Neural crest cell (in vitro differentiated cells): ENCODE data around the gene NFIA. TPM values are rescaled to one million over a fixed set of nuclear protein-coding genes. Genes with fewer than 3 reads are reported as not detected.

Source experiments
- DNase-seq: peaks from one replicate; pipeline ENCODE4 v3.0.0; 2021; ENCODE audit warnings: low read depth, mixed read lengths, low spot score
- H3K27ac Mint-ChIP-seq: one replicate; pipeline ENCODE4 v1.8.0; 2021; ENCODE audit warnings: mild to moderate bottlenecking, mixed read lengths; ENCODE audit not compliant: unreplicated experiment
- H3K27me3 Mint-ChIP-seq: 2 replicates; pipeline ENCODE4 v1.8.0; 2021; ENCODE audit warnings: low read depth, mild to moderate bottlenecking, mixed read lengths
- H3K36me3 Mint-ChIP-seq: 2 replicates; pipeline ENCODE4 v1.8.0; 2021; ENCODE audit warnings: low read depth, mild to moderate bottlenecking, mixed read lengths
- H3K4me1 Mint-ChIP-seq: 2 replicates; pipeline ENCODE4 v1.8.0; 2021; ENCODE audit warnings: mixed read lengths
- H3K4me3 Mint-ChIP-seq: one replicate; pipeline ENCODE4 v1.8.0; 2021; ENCODE audit warnings: mild to moderate bottlenecking, mixed read lengths
- H3K9me3 Mint-ChIP-seq: 2 replicates; pipeline ENCODE4 v1.8.0; 2021; ENCODE audit warnings: mixed read lengths
- CTCF ChIP-seq: fragments of 200-600 bp; sonication (generic); conservative IDR thresholded peaks from 2 replicates; pipeline ENCODE4 v1.5.0; 2021; ENCODE audit warnings: antibody characterized with exemption, mild to moderate bottlenecking
- total RNA-seq: library from RNA; stranded (reverse); gene quantifications from 2 replicates; pipeline ENCODE4 v1.2.1, GENCODE V29; 2021

NFIA gene
- total RNA-seq, 1 donor from 2014 or later, result 3.4 TPM

DNA sequence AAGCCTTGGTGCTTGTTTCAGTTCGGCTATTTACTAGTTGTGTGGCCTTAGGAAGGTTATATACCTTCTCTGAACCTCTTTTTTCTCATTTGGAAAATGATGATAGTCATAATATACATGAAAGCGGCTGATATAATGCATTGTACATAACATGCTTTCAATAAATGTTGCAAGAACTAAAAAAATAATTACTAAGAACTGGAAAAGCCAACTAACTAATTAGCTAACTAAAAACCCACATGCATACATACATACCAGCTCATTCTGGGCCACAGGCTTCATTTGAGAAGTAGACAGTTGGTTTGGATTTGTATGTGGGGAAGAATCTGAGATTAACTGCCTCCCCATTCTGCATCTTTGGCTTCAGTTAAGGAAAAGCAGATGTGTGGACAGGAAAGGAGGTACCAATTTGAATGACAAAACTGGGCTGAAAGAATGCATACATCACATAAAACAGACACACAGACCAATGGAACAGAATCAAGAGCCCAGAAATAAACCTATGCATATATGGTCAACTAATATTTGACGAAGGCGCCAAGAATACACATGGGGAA, 424.7 kb downstream of the NFIA start:
- no peak overlapping the region for H3K4me3 Mint-ChIP-seq
- no peak for TF ChIP-seq CTCF

More for the DNA sequence above, 424.7 kb downstream of the NFIA start:
- Mint-ChIP-seq H3K27ac (no peak overlapping the region), H3K36me3 (no peaks in the 10 kb centered on the region), H3K27me3 (no peaks in the 10 kb centered on the region), H3K9me3 (peaks cover 10% of the 10 kb centered on the region), H3K4me1 (peaks cover 2% of the 10 kb centered on the region)
- no peak for DNase-seq
